Breast epithelium (tissue), 4 donors: ENCODE measurements around the gene FITM1. TPM values are rescaled to one million over a fixed set of nuclear protein-coding genes. Genes with fewer than 3 reads are reported as not detected.
A peak's percentile ranks its signal among the peaks of the same experiment; 100 is the strongest.

Source experiments
- DNase-seq, 2 donors: peaks; one replicate each; pipeline ENCODE4 v3.0.0-alpha.2; 2019; ENCODE audit warnings: low spot score in 2 of 2
- H3K27ac ChIP-seq, 2 donors: fragments of 200-600 bp; sonication (generic) in 1 of 2; one replicate each; pipeline ENCODE4 v1.5.1; 2016 to 2019; ENCODE audit warnings: mild to moderate bottlenecking in 1 of 2
- H3K27me3 ChIP-seq, 2 donors: fragments of 200-600 bp; sonication (generic) in 1 of 2; one replicate each; pipeline versions ENCODE4 v1.5.1 to v1.6.0; 2017 to 2019; ENCODE audit warnings: control low read depth in 1 of 2, mild to moderate bottlenecking in 1 of 2
- H3K36me3 ChIP-seq: fragments of 200-600 bp; one replicate; pipeline ENCODE4 v1.5.1; 2019
- H3K4me1 ChIP-seq, 2 donors: fragments of 200-600 bp; sonication (generic); one replicate each; pipeline ENCODE4 v1.5.1; 2016 to 2019; ENCODE audit warnings: control low read depth in 1 of 2
- H3K4me3 ChIP-seq, 3 donors: fragments of 200-600 bp; sonication (generic); 1 replicate in 2 of 3; 2 replicates in 1 of 3; pipeline ENCODE4 v1.5.1; 2016 to 2019; ENCODE audit warnings: mild to moderate bottlenecking in 3 of 3, moderate library complexity in 2 of 3
- H3K9me3 ChIP-seq, 2 donors: fragments of 200-600 bp; sonication (generic) in 1 of 2; one replicate each; pipeline ENCODE4 v1.5.1; 2016 to 2019; ENCODE audit warnings: control low read depth in 1 of 2
- POLR2A ChIP-seq: fragments of 450-650 bp; IDR thresholded peaks from one replicate; pipeline ENCODE4 v1.6.1; 2016; ENCODE audit warnings: antibody characterized with exemption, mild to moderate bottlenecking, moderate library complexity
- POLR2AphosphoS5 ChIP-seq, 3 donors: sonication (generic); formaldehyde crosslinking; IDR thresholded peaks; one replicate each; pipeline ENCODE4 v1.6.1; 2017; ENCODE audit warnings: antibody characterized with exemption in 3 of 3
- intact Hi-C: fragments of 100-400 bp; cut with DNase I; formaldehyde crosslinking; loops from one replicate; pipeline ENCODE4 v1.15.1; 2023; ENCODE audit warnings: low total_unique reads
- total RNA-seq, 3 donors: library from RNA; depleted of rRNA; stranded (reverse); fragments of >200 nt; gene quantifications; one replicate each; pipeline ENCODE4 v1.1.0, GENCODE V29; 2016
- TF ChIP-seq, protein P1 (sequence below), 3 donors: fragments of 450-650 bp; IDR thresholded peaks; one replicate each; pipeline ENCODE4 v1.5.1; 2016 to 2017; ENCODE audit warnings: antibody characterized with exemption in 3 of 3, mild to moderate bottlenecking in 3 of 3, moderate library complexity in 3 of 3

FITM1 gene
- total RNA-seq, 3 donors from 2014 or later, result 1.2 to 2.6 (median 1.6) TPM

GRCh38 chr14:24110060-24110459, 20.4 kb upstream of the FITM1 start:
- TF ChIP-seq, protein P1, sequence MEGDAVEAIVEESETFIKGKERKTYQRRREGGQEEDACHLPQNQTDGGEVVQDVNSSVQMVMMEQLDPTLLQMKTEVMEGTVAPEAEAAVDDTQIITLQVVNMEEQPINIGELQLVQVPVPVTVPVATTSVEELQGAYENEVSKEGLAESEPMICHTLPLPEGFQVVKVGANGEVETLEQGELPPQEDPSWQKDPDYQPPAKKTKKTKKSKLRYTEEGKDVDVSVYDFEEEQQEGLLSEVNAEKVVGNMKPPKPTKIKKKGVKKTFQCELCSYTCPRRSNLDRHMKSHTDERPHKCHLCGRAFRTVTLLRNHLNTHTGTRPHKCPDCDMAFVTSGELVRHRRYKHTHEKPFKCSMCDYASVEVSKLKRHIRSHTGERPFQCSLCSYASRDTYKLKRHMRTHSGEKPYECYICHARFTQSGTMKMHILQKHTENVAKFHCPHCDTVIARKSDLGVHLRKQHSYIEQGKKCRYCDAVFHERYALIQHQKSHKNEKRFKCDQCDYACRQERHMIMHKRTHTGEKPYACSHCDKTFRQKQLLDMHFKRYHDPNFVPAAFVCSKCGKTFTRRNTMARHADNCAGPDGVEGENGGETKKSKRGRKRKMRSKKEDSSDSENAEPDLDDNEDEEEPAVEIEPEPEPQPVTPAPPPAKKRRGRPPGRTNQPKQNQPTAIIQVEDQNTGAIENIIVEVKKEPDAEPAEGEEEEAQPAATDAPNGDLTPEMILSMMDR (IDR thresholded peaks at IDR 0.05), result no peak
- TF ChIP-seq POLR2A (no peak), POLR2AphosphoS5 (IDR thresholded peaks at IDR 0.05) (no peak)
- intact Hi-C loops, result no loop called here
- Histone ChIP-seq H3K4me3 (no peak overlapping the region), H3K36me3 (no peaks in the 10 kb centered on the region), H3K9me3 (no peaks in the 10 kb centered on the region), H3K4me1 (peaks cover 0 to 4% of the 10 kb centered on the region in 2 donors), H3K27ac (no peak overlapping the region), H3K27me3 (no peaks in the 10 kb centered on the region)
- no peak for DNase-seq

- Histone ChIP-seq H3K27ac (no peak overlapping the region), H3K4me3 (no peak overlapping the region), H3K4me1 (peaks cover 0 to 4% of the 10 kb centered on the region in 2 donors), H3K36me3 (no peaks in the 10 kb centered on the region), H3K27me3 (no peaks in the 10 kb centered on the region), H3K9me3 (no peaks in the 10 kb centered on the region)
- intact Hi-C loops, result no loop called here
- no peak for DNase-seq
- TF ChIP-seq POLR2A (no peak), POLR2AphosphoS5 (IDR thresholded peaks at IDR 0.05) (no peak)
- TF ChIP-seq, protein P1 (IDR thresholded peaks at IDR 0.05), result no peak
Observed at GRCh38 chr14:24110523-24110922, 19.9 kb upstream of the FITM1 start.

DNA sequence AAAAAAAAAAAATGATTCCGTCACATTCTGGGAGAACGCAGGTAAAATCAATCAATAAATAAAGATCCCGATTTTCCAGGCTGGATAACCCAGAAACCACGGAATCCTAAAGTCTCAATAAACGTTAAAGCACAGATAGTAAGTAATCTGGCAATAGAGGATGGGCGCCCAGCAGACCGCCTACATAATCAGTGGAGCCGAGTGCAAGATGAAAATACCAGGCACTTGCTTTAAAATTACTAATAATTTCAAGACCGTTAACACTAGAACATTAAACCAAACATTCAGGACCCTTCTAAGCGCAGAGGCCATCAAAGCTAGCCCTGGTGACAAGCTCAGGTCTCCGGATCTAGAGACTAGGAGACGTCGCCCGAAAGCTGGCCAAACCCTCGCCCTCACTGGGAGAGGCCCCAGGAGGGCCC, 17.1 kb upstream of the FITM1 start:
- intact Hi-C loops, result no loop called here
- H3K36me3 ChIP-seq, result no peaks in the 10 kb centered on the region
- TF ChIP-seq POLR2A, result no peak
- TF ChIP-seq POLR2AphosphoS5 (IDR thresholded peaks at IDR 0.05), result no peak
- TF ChIP-seq, protein P1 (IDR thresholded peaks at IDR 0.05), result no peak
- H3K9me3 ChIP-seq, result no peaks in the 10 kb centered on the region
- no peak for DNase-seq
- H3K27me3 ChIP-seq, result no peaks in the 10 kb centered on the region
- H3K4me3 ChIP-seq, result peak overlapping the region; percentile 64 to 74 (median 74)
- H3K4me1 ChIP-seq, result peaks cover 4 to 17% of the 10 kb centered on the region in 2 donors
- H3K27ac ChIP-seq, result peak overlapping the region; percentile 98 to 99

DNA sequence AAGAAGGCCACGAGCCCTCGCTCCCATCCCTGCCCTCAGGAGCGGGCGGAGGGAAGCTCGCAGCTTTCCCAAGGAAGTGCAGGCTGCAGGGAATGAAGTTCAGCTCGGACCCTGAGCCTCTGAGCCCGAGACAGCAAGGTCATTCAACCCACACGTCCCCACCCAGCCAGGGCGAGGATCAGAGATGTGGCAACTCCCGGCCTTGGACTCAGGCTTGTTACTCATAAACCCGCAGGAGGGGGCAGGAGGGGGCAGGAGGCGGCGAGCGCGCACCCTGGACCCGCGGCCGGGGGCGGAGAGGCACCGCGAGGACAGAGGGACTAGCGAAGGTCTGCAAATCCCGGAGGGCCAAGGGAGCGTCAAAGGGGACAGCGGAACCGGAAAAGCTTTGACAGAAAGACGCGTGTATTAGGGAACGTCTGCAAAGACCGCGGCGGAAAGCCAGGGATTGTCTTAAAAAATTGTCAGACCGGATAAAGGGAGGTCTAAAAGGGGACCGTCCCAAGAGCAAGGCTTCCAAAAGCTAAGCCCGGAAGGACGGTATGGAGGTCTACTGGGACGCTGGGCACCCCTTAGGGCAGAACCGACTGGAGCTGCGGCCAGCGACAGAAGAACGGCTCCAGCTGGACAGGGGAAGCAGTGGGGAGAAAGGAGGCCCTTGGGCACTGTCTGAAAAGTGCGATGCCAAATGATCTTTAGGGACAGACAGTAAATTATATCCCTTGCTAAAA, 16.5 kb upstream of the FITM1 start:
- peak overlapping the region; percentile 64 to 74 (median 74) for H3K4me3 ChIP-seq
- DNase-seq, result peak; percentile 77 to 79
- TF ChIP-seq, protein P1 (IDR thresholded peaks at IDR 0.05), result no peak
- TF ChIP-seq POLR2AphosphoS5 (IDR thresholded peaks at IDR 0.05), result peak in 2 of 3 donors; percentile 29 to 62
- TF ChIP-seq POLR2A, result peak; percentile 13
- no peaks in the 10 kb centered on the region for H3K9me3 ChIP-seq
- peak overlapping the region; percentile 98 to 99 for H3K27ac ChIP-seq
- peaks cover 4 to 14% of the 10 kb centered on the region in 2 donors for H3K4me1 ChIP-seq
- no peaks in the 10 kb centered on the region for H3K36me3 ChIP-seq
- intact Hi-C loops, result no loop called here
- H3K27me3 ChIP-seq, result no peaks in the 10 kb centered on the region
